Panc1 (cell line): Measurements from ENCODE around the gene GPS1.

Experiments
- TCF7L2 ChIP-seq: IDR thresholded peaks from 2 replicates; pipeline ENCODE4 v1.6.1; 2011; ENCODE audit warnings: mild to moderate bottlenecking, low read depth, low read length, inconsistent platforms
- TF ChIP-seq, protein P1 (sequence below): fragments of 450-650 bp; IDR thresholded peaks from 2 replicates; pipeline ENCODE4 v1.5.1; 2017; ENCODE audit warnings: mild to moderate bottlenecking
- TF ChIP-seq, protein P2 (sequence below), 2 experiments: IDR thresholded peaks; 2 replicates each; pipeline ENCODE4 v1.6.1; 2011 to 2012; ENCODE audit warnings: low read depth in 2 of 2, control low read depth in 1 of 2, low read length in 1 of 2, mild to moderate bottlenecking in 1 of 2, moderate library complexity in 1 of 2; ENCODE audit not compliant: insufficient read depth in 1 of 2

DNA sequence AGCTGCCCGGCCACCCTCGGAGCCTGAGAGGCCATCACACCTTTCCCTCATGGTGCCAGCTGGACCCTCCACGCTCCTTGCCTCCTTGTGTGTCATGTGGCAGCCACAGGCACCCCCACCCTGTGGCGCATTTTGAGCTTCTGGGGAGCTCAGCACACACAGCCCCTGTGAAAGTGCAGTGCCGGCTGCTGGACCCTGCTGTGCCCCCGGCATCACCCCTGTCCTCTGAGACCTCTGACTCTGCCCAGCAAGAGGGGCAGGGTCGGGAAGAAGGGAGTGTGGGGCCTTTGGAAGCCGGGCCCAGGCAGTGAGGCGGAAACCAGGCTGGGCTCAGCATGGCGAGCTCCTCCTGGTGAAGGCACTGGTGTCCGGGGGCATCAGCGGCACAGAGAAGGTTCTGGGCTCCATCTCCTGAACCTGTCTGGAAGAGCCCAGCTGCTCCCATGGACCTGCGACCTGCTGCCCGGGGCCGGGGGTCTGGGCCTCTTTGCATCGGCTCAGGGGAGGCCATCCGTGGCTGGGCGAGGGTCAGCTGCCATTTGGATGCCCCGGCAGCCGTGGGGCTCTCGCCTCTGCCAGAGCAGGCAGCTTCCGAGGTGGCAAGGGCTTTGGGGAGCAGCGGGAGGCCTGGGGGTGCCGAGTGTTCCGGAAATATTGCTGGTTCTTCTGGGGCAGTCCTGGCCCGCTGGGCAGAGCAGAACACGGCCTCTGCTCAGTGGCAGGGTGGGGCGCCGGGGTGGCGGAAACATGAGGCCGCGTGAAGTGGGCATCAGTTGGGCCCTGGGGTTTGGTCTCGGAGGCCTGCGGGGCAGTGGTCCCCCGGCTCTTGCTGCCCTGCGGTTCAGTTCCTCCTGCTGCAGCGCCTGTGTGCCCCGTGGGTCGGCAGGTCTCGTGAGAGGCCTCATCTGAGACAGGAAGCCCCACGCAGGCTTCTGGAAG, 46.9 kb upstream of the GPS1 start:
- TF ChIP-seq, protein P1, sequence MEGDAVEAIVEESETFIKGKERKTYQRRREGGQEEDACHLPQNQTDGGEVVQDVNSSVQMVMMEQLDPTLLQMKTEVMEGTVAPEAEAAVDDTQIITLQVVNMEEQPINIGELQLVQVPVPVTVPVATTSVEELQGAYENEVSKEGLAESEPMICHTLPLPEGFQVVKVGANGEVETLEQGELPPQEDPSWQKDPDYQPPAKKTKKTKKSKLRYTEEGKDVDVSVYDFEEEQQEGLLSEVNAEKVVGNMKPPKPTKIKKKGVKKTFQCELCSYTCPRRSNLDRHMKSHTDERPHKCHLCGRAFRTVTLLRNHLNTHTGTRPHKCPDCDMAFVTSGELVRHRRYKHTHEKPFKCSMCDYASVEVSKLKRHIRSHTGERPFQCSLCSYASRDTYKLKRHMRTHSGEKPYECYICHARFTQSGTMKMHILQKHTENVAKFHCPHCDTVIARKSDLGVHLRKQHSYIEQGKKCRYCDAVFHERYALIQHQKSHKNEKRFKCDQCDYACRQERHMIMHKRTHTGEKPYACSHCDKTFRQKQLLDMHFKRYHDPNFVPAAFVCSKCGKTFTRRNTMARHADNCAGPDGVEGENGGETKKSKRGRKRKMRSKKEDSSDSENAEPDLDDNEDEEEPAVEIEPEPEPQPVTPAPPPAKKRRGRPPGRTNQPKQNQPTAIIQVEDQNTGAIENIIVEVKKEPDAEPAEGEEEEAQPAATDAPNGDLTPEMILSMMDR = no peak
- TF ChIP-seq, protein P2, sequence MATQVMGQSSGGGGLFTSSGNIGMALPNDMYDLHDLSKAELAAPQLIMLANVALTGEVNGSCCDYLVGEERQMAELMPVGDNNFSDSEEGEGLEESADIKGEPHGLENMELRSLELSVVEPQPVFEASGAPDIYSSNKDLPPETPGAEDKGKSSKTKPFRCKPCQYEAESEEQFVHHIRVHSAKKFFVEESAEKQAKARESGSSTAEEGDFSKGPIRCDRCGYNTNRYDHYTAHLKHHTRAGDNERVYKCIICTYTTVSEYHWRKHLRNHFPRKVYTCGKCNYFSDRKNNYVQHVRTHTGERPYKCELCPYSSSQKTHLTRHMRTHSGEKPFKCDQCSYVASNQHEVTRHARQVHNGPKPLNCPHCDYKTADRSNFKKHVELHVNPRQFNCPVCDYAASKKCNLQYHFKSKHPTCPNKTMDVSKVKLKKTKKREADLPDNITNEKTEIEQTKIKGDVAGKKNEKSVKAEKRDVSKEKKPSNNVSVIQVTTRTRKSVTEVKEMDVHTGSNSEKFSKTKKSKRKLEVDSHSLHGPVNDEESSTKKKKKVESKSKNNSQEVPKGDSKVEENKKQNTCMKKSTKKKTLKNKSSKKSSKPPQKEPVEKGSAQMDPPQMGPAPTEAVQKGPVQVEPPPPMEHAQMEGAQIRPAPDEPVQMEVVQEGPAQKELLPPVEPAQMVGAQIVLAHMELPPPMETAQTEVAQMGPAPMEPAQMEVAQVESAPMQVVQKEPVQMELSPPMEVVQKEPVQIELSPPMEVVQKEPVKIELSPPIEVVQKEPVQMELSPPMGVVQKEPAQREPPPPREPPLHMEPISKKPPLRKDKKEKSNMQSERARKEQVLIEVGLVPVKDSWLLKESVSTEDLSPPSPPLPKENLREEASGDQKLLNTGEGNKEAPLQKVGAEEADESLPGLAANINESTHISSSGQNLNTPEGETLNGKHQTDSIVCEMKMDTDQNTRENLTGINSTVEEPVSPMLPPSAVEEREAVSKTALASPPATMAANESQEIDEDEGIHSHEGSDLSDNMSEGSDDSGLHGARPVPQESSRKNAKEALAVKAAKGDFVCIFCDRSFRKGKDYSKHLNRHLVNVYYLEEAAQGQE (IDR thresholded peaks at IDR 0.05; ENCODE audit: insufficient read depth in 1 of 2, low read depth in 2 of 2, low read length in 1 of 2) = no peak
- TF ChIP-seq TCF7L2 = no peak
